HG03571 (cell line): ENCODE measurements around the gene COX6A1.

Experiments used
- ATAC-seq: cut with Tn5 transposase; IDR thresholded peaks from one replicate; pipeline ENCODE4 v1.9.1; 2021; ENCODE audit not compliant: unreplicated experiment

Gene COX6A1

DNA sequence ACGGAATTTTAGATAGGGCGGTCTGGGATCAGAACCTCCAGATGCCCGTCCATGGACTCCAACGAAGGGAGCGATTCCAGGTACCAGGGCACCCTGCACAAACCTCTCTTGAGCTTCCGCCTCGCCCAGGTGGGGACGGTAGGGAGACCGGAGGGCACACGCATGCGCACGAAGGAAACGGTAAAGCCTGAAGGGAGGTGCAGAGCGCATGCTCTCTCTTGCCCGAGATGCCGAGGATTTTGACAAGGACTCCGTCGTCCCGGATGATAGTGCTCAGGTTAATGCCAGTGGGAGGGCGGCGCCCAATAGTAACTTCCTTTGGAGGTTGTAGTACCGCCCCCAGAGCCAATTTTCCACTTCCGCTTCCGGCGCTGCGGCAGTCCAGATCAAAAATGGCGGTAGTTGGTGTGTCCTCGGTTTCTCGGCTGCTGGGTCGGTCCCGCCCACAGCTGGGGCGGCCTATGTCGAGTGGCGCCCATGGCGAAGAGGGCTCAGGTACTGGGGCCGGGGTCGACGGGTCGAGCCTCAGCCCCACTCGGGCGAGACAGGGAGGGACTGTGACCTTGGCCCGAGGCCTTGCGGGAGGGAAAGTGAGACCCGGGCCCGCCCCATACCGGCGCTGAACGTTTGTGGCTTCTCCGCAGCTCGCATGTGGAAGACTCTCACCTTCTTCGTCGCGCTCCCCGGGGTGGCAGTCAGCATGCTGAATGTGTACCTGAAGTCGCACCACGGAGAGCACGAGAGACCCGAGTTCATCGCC, at the start of gene COX6A1:
Gene COX6A1 (plus strand): TSS at position 379 of the 760 bp plus-strand sequence. CDS start 14 bp downstream, at position 393.
- peak; percentile 89 for ATAC-seq

GRCh38 chr12:120388691-120389481, 49.0 kb upstream of the COX6A1 start:
- ATAC-seq, result no peak

DNA sequence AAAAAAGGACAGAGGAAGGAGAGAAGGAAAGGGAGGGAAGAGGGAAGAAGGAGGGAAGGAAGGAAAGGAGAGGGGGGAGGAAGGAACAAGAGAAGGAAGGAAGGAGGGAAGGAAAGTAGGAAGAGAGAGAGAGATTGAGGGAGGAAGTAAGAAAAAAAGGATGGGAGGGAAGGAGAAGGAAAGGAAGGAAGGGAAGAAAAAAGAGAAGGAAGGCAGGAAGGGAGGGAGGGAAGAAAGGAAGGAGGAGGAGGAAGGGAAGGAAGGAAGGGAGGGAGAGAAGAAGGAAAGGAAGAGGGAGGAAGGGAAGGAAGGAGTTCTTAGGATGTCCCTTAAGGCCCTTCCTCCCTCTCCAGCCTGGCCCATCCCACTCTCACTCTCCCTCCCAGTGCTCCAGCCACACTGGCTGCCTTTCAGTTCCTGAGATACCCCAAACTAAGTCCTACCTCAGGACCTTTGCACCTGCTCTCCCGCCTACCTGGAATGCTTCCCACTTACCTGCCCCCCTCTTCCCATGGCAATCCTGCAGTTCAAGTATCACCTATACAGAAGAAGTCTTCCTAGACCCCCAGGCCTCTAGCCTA, 47.3 kb upstream of the COX6A1 start:
- no peak for ATAC-seq

DNA sequence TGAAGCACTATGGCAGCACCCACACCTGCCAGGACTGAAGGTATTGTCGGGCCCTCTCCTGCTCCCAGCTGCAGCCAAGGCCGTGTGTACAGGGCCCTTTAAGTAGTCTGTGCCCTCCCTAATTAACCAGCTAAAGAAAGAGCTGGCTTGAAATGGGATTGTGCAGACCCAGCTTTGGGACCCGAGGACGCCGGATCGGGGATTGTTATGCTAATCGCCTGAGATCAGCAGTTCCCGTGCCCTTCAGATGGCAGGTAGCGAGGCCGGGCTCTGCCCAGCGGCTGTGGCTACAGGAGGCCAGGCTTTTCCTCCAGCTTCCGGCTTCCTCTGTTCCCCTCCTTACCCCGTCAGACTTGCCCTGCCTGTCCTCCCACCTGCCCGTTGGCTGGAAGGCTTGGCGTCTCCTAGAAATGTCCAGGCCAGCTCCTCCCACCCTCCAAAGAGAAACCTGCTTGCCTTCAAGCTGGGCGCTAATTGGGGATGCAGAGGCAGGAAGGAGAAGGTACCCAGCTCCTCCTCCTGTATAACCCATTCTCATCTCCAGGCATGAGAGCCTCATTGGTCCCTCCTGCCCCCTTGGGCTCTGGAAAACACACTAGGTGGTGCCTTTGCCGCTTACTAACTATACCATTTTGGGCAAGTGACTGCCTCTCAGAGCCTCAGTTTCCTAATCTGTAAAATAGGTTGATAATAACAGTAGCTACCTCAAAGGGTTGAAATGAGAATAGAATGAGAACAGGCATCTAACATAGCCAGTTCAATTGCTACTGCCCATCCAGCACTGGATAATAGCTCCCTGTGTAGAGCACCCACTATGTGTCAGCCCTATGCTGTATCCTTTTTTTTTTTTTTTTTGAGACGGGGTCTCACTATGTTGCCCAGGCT, 43.2 kb upstream of the COX6A1 start:
- no peak for ATAC-seq

GRCh38 chr12:120397824-120398540, 39.9 kb upstream of the COX6A1 start:
- ATAC-seq, result no peak

- ATAC-seq, result no peak
Measured at GRCh38 chr12:120399531-120399930, 38.4 kb upstream of the COX6A1 start.

DNA sequence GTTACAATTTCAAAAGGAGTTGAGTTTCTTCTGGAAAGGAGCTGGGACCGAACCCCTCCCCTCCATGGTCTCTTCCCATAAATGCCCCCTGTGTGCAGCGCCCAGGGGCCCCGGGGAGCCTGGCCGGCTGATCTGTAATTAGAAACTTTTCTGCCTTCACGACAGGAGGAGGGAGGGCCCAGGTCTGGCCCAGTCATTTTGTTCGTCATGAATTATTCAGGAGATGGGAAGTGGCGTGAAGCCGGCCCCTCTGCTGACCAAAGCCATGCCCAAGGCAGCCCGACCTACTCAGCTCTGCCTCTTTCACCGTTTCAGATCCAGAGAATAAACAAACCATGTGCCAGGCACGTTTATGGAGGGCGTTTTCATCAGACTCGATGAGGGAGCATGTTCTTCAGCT, 35.7 kb upstream of the COX6A1 start:
- no peak for ATAC-seq

GRCh38 chr12:120403869-120404268, 34.0 kb upstream of the COX6A1 start:
- ATAC-seq, result no peak

- ATAC-seq, result no peak
Measured at GRCh38 chr12:120404271-120404670, 33.6 kb upstream of the COX6A1 start.

GRCh38 chr12:120406069-120406468, 31.8 kb upstream of the COX6A1 start:
- no peak for ATAC-seq

DNA sequence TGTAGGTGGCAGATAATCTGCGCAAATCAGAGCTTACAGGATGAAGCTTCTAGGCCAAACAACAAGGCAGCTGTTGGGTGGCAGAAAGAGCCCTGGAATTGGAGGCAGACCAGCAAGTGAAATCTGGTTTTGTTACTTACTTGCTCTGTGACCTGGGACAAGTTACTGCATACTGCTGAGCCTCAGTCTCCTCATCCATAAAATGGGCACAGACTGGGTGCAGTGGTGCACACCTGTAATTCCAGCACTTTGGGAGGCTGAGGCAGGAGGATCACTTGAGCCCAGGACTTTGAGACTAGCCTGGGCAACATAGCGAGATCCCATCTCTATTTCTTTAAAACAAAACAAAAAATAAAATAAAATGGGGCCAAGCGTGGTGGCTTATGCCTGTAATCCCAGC, 31.4 kb upstream of the COX6A1 start:
- no peak for ATAC-seq

- no peak for ATAC-seq
Measured at GRCh38 chr12:120408771-120409170, 29.1 kb upstream of the COX6A1 start.

- ATAC-seq, result no peak
Measured at GRCh38 chr12:120412421-120412820, 25.5 kb upstream of the COX6A1 start.

DNA sequence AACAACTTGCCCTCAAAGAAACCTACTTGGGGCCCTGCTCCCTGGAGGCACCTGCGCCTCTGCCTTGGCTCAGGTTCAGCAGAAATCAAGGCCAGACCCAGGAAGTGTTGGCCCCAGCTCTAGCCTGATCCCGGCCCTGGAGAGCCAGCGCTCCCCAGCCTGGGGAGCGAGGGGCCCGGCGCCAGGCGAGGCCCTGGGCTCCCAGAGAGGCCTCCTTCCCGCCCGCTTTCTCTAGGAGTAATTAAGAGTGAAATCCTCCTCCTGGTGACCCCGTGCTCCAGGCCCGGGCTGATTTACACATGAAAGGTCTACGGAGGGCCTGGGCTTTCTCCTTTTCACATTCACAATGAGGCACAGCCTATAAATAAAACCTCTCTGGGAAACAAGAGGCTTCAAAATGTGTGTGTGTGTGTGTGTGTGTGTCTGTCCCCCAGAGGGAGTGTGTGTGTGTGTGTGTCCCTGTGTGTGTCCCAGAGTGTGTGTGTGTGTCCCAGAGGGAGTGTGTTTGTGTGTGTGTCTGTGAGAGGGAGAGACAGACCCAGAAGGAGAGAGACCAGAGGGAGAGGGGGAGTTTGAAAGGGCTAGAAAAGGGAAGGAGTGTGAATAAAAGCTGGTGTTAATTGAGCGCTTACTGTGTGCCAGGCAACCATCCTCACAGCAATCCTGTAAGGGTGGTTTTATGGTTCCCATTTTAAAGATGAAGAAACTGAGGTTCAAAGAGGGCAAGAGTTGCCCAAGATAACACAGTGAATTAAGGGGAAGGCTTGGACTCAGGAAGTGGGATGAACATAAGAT, 23.8 kb upstream of the COX6A1 start:
- no peak for ATAC-seq

GRCh38 chr12:120416490-120417216, 21.3 kb upstream of the COX6A1 start:
- no peak for ATAC-seq

GRCh38 chr12:120417917-120418580, 19.9 kb upstream of the COX6A1 start:
- no peak for ATAC-seq

DNA sequence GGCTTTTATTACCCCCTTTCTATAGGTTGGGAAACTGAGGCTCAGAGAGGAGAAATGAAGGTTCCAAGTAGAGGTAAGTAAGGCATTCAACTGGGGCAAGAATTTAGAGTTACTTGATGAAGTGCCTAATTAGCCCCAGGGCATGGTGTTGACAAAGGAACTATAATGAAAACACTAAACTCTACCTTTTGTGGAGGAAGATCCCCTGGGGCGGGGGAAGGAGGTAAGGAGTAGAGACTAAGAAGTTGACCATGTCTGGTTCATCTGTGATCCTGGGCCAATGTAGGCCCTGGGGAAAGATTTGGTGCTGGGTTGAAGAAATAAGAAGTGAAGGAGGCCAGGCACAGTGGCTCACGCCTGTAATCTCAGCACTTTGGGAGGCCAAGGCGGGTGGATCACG, 16.2 kb upstream of the COX6A1 start:
- ATAC-seq, result no peak

GRCh38 chr12:120422892-120423456, 14.9 kb upstream of the COX6A1 start:
- ATAC-seq, result no peak
